DOHH2 (cell line): ENCODE data around the gene TSHZ2.

Source experiments
- CTCF ChIP-seq: fragments of 200-600 bp; sonication (generic); IDR thresholded peaks from one replicate; pipeline ENCODE4 v1.5.1; 2014; ENCODE audit warnings: antibody characterized with exemption, mild to moderate bottlenecking, low read depth, low read length; ENCODE audit not compliant: poor library complexity, severe bottlenecking
- EZH2phosphoT487 ChIP-seq: fragments of 200-600 bp; sonication (generic); IDR thresholded peaks from 2 replicates; pipeline ENCODE4 v1.6.1; 2017; ENCODE audit warnings: borderline replicate concordance, mild to moderate bottlenecking, antibody characterized with exemption, low read length, moderate library complexity, mixed read lengths

- no peak for TF ChIP-seq CTCF
- no peak for TF ChIP-seq EZH2phosphoT487
Measured at GRCh38 chr20:52964131-52964530, 8.0 kb upstream of the TSHZ2 start.
